Hepatocyte (in vitro differentiated cells): ENCODE data around the gene POFUT2. TPM values are rescaled to one million over a fixed set of nuclear protein-coding genes. Genes with fewer than 3 reads are reported as not detected.

ENCODE experiments used
- DNase-seq: peaks from one replicate; pipeline ENCODE4 v3.0.0-alpha.2; 2016; ENCODE audit warnings: low spot score
- H2AFZ ChIP-seq: fragments of 200-600 bp; sonication (generic); 2 replicates; pipeline ENCODE4 v1.6.0; 2016; ENCODE audit warnings: antibody characterized with exemption, mild to moderate bottlenecking
- H3K27ac ChIP-seq: fragments of 200-600 bp; sonication (generic); 2 replicates; pipeline ENCODE4 v1.5.1; 2016; ENCODE audit warnings: mild to moderate bottlenecking
- H3K27me3 ChIP-seq: fragments of 200-600 bp; sonication (generic); 2 replicates; pipeline ENCODE4 v1.6.1; 2016
- H3K36me3 ChIP-seq: fragments of 200-600 bp; sonication (generic); replicated peaks from 2 replicates; pipeline ENCODE4 v1.5.1; 2016; ENCODE audit warnings: low read depth; ENCODE audit not compliant: insufficient read depth
- H3K4me1 ChIP-seq: fragments of 200-600 bp; sonication (generic); 2 replicates; pipeline ENCODE4 v1.5.1; 2016; ENCODE audit warnings: mild to moderate bottlenecking, moderate library complexity; ENCODE audit not compliant: insufficient read depth
- H3K4me2 ChIP-seq: fragments of 200-600 bp; sonication (generic); 2 replicates; pipeline ENCODE4 v1.6.0; 2016
- H3K4me3 ChIP-seq: fragments of 200-600 bp; sonication (generic); 2 replicates; pipeline ENCODE4 v1.5.1; 2016; ENCODE audit warnings: mild to moderate bottlenecking
- H3K79me2 ChIP-seq: fragments of 200-600 bp; sonication (generic); 2 replicates; pipeline ENCODE4 v1.6.0; 2017; ENCODE audit warnings: mild to moderate bottlenecking
- H3K9me2 ChIP-seq: fragments of 200-600 bp; sonication (generic); replicated peaks from 2 replicates; pipeline ENCODE4 v1.6.0; 2017; ENCODE audit warnings: mild to moderate bottlenecking; ENCODE audit not compliant: insufficient read depth
- H3K9me3 ChIP-seq: fragments of 200-600 bp; sonication (generic); 2 replicates; pipeline ENCODE4 v1.5.1; 2016; ENCODE audit warnings: low read depth, mild to moderate bottlenecking
- H4K20me1 ChIP-seq: fragments of 200-600 bp; sonication (generic); 2 replicates; pipeline ENCODE4 v1.6.0; 2016; ENCODE audit warnings: mild to moderate bottlenecking; ENCODE audit not compliant: insufficient read depth, poor library complexity, severe bottlenecking
- CTCF ChIP-seq: fragments of 200-600 bp; sonication (generic); IDR thresholded peaks from 2 replicates; pipeline ENCODE4 v1.5.1; 2016; ENCODE audit warnings: antibody characterized with exemption, mild to moderate bottlenecking; ENCODE audit not compliant: poor library complexity
- EZH2 ChIP-seq: fragments of 200-600 bp; sonication (generic); IDR thresholded peaks from 2 replicates; pipeline ENCODE4 v1.6.1; 2016; ENCODE audit warnings: antibody characterized with exemption, mild to moderate bottlenecking, borderline replicate concordance
- EZH2phosphoT487 ChIP-seq: fragments of 200-600 bp; sonication (generic); IDR thresholded peaks from one replicate; pipeline ENCODE4 v1.6.1; 2018; ENCODE audit warnings: antibody characterized with exemption, mild to moderate bottlenecking, low read depth, moderate library complexity; ENCODE audit not compliant: unreplicated experiment, severe bottlenecking
- WGBS: methylation state at CpG from one replicate; pipeline ENCODE4 v1.1.6; 2016; ENCODE audit warnings: low lambda C conversion rate; ENCODE audit errors: missing lambda C conversion rate; 5-methylcytosine and 5-hydroxymethylcytosine counted together
- polyA plus RNA-seq: library from polyadenylated mRNA; unstranded; fragments of >200 nt; fragmentation: Nextera tagmentation; extraction: Ambion mirVana; gene quantifications from 2 replicates; pipeline ENCODE4 v1.2.1, GENCODE V29; 2016
- total RNA-seq: library from RNA; depleted of rRNA; stranded (reverse); fragments of >200 nt; gene quantifications from 2 replicates; pipeline ENCODE4 v1.2.3, GENCODE V29; 2014

The POFUT2 gene
- total and polyA plus RNA-seq, 2 experiments from 2014 or later: 30.7 to 57.7 TPM

DNA sequence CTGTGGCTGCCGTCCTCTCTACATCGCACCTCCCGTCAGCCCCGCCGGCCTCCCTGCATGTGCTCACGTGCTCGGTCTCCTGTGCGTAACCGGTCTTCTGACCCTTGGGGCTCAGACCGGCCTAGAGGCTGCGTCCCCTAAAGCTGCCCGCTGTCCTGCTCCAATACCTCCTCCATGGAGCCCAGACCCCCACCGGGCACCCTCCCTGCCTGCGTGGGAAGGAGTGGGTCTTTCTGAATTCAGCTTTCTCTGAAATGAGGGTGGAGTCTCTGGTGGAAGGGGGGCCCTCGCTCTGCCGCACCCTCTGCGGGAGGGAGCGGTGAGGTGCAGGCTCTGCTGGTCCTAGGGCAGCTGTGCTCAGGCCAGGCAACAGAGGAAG lies 18.7 kb upstream of the POFUT2 start:
- peaks cover 19% of the 10 kb centered on the region for H3K4me1 ChIP-seq
- H3K27me3 ChIP-seq: no peaks in the 10 kb centered on the region
- H3K9me2 ChIP-seq: no peaks in the 10 kb centered on the region
- H4K20me1 ChIP-seq: no peaks in the 10 kb centered on the region
- no peak overlapping the region for H2AFZ ChIP-seq
- H3K27ac ChIP-seq: no peak overlapping the region
- no peaks in the 10 kb centered on the region for H3K79me2 ChIP-seq
- H3K4me3 ChIP-seq: no peak overlapping the region
- DNase-seq: no peak
- H3K36me3 ChIP-seq: no peaks in the 10 kb centered on the region
- 90% methylated on average over 18 of the region's 18 CpGs for whole genome bisulfite sequencing
- no peaks in the 10 kb centered on the region for H3K9me3 ChIP-seq
- H3K4me2 ChIP-seq: no peak overlapping the region
- TF ChIP-seq EZH2 (no peak), CTCF (no peak), EZH2phosphoT487 (no peak)

GRCh38 chr21:45305836-45306235 lies 18.1 kb upstream of the POFUT2 start:
- Histone ChIP-seq H3K4me1 (peaks cover 19% of the 10 kb centered on the region), H2AFZ (no peak overlapping the region), H4K20me1 (no peaks in the 10 kb centered on the region), H3K4me3 (no peak overlapping the region), H3K9me3 (no peaks in the 10 kb centered on the region), H3K27ac (no peak overlapping the region), H3K4me2 (no peak overlapping the region), H3K9me2 (no peaks in the 10 kb centered on the region), H3K36me3 (no peaks in the 10 kb centered on the region), H3K79me2 (no peaks in the 10 kb centered on the region), H3K27me3 (no peaks in the 10 kb centered on the region)
- TF ChIP-seq EZH2: no peak
- no peak for TF ChIP-seq EZH2phosphoT487
- no peak for TF ChIP-seq CTCF
- 90% methylated on average over 9 of the region's 9 CpGs for WGBS
- no peak for DNase-seq

DNA sequence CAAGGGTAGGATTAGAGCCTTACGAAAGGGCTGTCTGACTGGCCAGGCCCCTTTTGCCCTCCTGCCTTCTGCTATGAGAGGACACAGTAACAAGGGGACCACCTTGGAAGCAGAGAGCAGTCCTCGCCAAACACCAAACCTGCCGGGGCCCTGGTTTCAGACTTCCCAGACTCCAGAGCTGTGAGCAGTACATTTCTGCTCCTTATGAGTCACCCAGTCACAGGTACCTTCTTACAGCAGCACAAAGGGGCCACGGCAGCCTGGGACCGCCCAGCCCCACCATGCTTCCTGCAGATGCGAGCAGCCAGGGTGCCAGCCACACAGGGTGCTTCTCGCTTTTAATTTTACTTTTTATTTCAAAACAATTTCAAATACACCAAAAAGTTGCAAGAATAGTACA lies 17.2 kb upstream of the POFUT2 start:
- Histone ChIP-seq H3K79me2 (no peaks in the 10 kb centered on the region), H3K27ac (peak overlapping the region; percentile 20), H3K9me2 (no peaks in the 10 kb centered on the region), H3K9me3 (no peaks in the 10 kb centered on the region), H3K4me3 (no peak overlapping the region), H4K20me1 (no peaks in the 10 kb centered on the region), H3K4me1 (peaks cover 22% of the 10 kb centered on the region), H2AFZ (no peak overlapping the region), H3K4me2 (no peak overlapping the region), H3K27me3 (no peaks in the 10 kb centered on the region), H3K36me3 (no peaks in the 10 kb centered on the region)
- WGBS: 89% methylated on average over 6 of the region's 7 CpGs
- TF ChIP-seq EZH2 (no peak), CTCF (no peak), EZH2phosphoT487 (no peak)
- DNase-seq: no peak

DNA sequence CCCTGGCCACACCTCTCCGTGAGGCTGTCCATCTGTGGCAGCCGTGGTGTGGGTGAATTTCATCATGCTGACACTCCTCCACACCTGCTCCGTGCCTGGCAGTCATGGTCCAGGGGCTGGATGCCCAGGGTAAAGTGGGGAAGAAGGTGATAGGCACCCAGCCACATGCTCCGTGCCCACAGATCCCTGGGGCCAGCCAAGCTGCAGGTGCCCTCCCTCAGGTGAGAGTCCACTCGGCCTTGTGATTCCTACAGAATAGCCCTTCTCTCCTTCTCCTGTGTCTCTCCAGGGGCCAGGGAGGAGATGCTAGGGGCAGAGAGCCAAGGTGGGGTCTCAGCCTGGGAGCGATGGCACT lies 16.8 kb upstream of the POFUT2 start:
- 87% methylated on average over 6 of the region's 6 CpGs for WGBS
- Histone ChIP-seq H3K36me3 (no peaks in the 10 kb centered on the region), H3K79me2 (no peaks in the 10 kb centered on the region), H3K27ac (peak overlapping the region; percentile 20), H3K4me1 (peaks cover 25% of the 10 kb centered on the region), H2AFZ (no peak overlapping the region), H3K9me2 (no peaks in the 10 kb centered on the region), H4K20me1 (no peaks in the 10 kb centered on the region), H3K9me3 (no peaks in the 10 kb centered on the region), H3K4me3 (no peak overlapping the region), H3K27me3 (no peaks in the 10 kb centered on the region), H3K4me2 (no peak overlapping the region)
- no peak for DNase-seq
- TF ChIP-seq EZH2phosphoT487 (no peak), EZH2 (no peak), CTCF (no peak)
